ENCODE data around the gene RAB20. TPM values are rescaled to one million over a fixed set of nuclear protein-coding genes. Genes with fewer than 3 reads are reported as not detected.

Gene RAB20
- total and polyA plus RNA-seq, 2 donors, result 9.6 to 21.0 TPM

Other genes with a start within 250 kb of the RAB20 start
- gene NAXD, start 53.8 kb upstream of the RAB20 start, total RNA-seq, result 19.9 TPM
- 40.2 TPM for gene NAXD, start 53.8 kb upstream of the RAB20 start, polyA plus RNA-seq
- gene CARS2, start 144.4 kb upstream of the RAB20 start, total RNA-seq, result 53.9 TPM
- gene CARS2, start 144.4 kb upstream of the RAB20 start, polyA plus RNA-seq, result 51.2 TPM
- 8.0 TPM for gene ING1, start 152.0 kb upstream of the RAB20 start, total RNA-seq
- 25.2 TPM for gene ING1, start 152.0 kb upstream of the RAB20 start, polyA plus RNA-seq